NCI-H748 treated with DMSO at 0.1 percent for 48 hours (cell line): ENCODE data around the gene COL23A1.

Source experiments
- DNase-seq: peaks from one replicate; lab custom pipeline; 2025; lab: John Stamatoyannopoulos, UW

The COL23A1 gene

DNA sequence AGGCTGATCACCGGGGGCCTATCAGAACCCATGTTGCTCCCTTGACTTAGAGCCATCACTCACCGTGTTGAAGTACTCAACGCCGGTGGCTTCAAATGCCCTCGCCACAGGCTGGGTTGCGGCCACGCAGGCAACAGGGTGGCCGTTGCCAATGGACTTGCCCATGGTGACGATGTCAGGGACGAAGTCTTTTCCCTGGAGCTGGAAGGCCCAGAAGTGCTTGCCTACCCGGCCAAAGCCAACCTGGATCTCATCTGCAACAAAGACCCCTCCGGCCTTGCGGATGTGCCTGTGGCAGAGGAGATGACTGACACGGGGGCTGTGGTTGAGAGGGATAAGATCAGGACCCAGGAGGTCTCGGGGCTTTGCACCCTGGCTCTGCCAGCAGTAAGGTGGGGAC lies 367.9 kb downstream of the COL23A1 start:
- DNase-seq: no peak

DNA sequence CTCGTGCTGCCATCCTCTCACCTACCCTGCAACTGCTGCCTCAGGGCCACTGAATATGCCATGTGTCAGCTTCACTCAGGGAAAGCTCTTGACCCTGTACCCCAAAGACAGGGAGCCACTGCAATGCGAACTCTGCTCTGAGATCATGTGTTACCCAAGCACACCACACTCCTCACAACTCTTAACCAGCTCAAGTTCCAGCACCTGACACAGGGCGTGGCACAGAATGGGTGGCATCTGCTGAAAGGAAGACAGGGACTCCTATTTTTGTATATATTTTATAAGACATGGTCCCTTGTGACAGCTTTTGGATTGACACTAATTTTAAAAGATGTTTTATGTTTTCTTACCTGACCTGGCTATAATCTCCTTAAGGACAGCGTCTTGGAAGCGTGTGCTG lies 368.3 kb downstream of the COL23A1 start:
- DNase-seq: no peak

DNA sequence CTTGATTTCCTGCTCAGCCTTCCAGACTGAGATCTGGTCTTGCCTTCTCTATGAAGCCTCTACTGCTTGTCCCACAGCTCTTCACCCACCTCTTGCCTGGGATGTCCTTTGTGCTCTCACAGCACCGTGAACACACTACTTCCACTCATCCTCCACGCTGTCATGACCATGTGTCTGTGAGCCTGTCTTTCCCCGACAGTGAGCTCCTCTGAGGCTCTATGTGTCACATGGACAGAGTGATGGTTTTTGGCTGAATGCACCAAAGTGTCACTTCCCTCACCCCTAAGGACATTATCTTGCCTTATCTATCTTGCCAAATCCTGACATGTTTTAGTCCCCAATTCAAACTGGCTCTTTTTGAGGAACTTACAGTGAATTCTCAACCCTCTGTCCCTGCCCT lies 368.9 kb downstream of the COL23A1 start:
- DNase-seq: no peak

DNA sequence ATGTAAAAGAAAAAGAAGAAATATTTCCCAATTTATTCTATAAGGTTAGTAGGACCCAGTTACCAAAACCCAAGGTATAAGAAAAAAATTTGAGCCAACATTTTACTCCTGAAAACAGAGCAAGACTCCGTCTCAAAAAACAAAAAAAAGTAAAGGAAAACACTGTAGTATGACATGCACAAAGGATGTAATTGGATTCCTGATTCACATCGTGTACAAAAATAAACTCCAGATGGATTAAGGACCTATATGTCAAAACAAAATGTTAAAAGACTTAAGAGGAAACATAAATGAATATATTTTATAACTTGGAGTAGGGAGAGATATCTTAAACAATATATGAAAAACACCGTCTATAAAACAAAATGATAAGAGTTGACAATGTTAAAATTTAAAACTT lies 371.4 kb downstream of the COL23A1 start:
- DNase-seq: no peak

DNA sequence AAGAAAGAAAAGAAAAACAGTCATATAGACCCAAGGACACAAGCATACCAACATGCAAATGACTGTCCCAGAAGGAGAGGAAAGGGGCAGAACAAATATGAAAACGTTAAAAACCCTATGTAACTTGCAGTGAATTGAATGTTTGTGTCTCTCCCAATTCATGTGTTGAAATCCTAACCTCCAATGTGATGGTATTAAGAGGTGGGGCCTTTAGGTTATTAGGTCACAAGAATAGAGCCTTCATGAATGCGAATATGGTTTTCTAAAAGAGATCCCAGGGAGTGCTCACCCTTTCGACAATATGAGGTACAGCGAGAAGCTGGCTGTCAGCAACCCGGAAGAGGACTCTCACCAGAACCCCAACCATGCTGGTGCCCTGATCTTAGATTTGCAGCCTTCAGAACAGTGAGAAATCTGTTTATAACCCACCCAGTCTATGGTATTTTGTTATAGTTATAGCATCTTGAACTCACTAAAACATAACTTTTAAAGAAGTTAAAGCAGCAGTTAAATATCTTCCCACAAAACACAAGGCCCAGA lies 371.9 kb downstream of the COL23A1 start:
- DNase-seq: no peak

DNA sequence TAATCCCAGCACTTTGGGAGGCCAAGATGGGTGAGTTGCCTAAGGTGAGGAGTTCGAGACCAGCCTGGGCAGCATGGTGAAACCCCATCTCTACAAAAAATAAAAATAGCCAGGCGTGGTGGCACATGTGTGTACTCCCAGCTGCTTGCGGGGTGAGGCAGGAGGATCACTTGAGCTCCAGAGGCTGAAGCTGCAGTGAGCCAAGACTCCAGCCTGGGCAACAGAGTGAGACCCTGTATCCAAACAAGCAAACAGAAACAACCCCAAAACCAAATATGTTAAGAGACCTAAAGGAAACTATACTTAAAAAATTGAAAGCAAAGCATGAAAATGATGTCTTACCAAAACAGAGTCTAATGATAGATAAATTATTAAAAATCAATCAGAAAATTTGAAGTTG lies 373.4 kb downstream of the COL23A1 start:
- no peak for DNase-seq

DNA sequence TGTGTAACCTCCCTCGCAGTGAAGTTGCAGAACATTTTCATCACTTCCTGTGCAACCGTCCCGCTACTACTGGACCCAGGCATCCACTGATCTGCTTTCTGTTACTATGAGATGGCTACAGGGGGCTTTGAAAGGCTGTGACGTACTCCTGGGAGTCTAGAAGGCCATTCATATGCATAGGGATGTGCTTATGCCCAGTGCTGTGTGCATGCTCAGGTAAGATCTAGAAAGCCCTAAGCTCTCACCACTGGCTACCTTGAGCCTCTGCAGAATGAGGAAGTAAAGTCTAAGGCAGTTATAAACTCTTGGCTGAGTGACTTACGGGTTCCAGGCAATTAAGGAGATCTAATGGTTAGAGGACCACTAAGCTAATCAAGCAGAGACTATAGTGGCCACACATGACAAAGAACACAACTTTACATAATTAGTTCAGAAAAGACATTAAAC lies 374.1 kb downstream of the COL23A1 start:
- DNase-seq: no peak

DNA sequence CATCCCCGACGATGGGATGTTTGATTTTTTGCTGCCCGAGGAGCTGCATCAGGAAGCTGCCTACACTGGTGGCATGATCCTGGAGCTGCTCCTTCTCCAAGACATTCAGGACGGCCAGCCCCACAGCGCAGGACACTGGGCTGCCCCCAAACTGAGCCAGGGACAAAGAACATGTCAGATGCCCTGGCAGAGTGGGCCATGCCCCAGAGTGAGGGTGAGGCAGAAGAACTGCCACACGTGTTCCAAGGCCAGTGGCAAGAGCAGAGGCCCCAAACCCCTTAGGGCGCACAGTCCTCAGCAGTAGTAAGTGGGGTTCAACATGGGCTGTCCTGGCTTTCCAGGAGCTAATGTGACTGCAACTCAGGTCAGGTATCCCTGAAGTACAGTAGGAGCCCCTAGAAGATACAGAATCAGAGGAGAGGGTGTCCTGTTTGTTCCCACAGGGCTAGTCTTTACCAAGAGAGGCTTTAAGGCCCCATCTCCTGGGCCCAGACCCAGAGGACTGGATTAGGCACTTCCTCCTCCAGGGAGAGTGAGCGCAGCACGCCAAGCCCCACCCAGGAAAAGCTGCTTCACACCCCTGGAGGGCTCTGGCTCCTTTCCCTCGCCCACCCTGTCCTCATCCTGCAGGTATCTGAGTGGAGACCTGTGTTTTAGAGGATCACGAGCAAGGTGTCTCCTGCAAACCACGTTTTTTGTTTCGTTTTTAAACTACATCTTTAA lies 374.8 kb downstream of the COL23A1 start:
- DNase-seq: no peak

DNA sequence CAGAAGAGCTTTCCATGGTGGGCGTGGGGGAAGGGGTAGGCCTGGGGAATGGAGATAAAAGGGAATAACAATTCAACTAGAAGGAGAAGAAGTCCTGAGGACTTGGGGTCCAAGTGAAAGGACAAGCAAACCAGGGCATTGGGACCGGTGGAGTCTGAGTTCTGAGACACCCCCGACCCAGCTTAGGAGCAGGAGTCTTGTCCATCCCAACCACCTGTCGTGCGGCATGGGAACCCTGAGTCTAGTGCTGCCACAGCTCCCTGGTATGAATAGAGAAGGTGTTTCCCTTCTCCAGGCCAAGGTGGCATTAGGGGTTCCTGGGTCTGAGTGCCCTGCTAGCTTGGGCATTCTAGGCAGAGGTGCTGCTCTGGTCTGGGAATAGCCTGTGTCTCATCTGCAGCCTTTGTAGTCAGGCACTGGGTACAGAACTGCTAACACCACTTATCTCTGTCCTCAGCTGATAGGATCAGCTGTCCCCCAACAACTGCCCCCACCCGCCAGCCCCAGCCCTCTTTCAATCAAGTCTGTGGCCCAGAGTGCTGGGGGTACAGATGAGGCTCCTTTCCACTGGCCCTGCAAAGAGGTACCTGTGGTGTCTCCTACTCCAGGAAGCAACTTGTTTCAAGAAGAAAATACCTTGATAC lies 375.9 kb downstream of the COL23A1 start:
- no peak for DNase-seq

DNA sequence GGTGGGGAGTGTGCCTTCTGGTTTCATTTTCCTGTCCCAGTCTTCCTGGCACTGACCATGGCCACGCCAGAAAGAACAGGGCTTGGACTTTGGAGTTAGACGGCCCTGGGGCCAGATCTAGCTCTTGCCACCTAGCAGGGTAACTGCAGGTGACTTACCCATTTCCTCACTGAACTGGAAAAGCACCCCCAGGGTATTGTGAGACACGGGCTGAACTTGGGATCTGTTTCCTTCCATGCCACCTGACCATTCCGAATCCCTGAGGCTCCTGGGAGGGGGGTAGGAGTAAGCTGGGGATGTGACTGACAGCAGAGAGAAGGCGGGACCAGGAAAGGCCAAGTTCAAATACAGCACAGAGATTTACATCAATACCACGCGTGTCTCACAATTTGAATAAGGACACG lies 376.4 kb downstream of the COL23A1 start:
- DNase-seq: no peak

DNA sequence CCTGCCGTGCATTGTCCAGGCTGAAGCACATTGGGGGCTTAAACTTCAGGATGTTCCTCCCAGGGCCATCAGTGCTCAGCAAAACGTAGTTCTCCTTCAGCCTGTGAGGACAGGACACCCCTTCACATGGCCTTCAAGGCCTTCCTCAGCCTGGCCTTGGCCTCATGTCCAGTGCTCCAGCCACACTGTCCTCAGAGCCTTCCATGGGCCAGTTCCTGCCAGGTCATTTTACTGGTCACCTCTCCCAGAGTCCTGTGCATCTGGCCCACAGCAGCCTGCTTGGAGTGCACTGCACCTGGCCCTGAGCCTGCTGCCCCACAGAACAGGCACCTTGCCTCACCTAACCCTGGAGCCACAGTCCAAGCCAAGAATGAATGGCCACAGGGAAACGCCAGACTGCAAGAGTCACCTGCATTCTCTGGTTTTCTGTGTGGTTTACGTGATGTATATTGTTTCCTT lies 377.2 kb downstream of the COL23A1 start:
- no peak for DNase-seq

DNA sequence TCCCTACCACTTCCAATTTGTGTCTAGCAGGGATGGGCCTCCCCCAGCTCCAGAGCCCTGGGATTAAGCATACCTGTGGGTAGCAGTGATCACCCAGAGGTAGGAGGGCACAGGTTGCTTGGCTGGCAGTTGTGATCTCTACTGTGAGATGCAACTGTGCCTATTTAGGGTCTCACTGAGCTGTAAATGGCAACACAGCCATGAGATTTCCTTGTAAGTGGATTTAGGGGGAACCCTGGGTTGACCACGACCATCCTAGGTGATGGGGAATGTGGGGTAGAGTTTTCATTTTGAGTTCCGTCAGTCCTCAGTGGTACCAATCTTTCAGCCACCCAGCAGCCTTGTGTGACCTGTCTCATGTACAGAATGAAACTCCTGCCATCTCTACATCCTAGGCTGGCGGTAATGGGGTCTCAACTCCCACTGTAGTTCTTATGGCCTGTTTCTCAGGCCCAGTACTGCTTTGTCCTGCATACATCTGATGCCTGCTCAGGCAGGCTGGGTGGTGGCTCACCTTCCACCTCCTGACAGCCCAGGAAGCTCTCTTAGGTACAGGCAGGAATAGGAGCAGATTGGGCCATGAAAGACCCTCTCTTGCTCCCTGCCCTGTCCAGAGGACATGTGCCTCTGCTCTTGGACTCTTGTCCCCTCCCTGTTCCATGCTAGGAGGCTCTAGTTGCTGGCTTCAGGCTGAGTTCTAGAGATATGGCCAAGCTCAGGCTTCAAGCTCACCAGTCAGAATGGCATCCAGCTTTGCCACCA lies 377.8 kb downstream of the COL23A1 start:
- DNase-seq: no peak

DNA sequence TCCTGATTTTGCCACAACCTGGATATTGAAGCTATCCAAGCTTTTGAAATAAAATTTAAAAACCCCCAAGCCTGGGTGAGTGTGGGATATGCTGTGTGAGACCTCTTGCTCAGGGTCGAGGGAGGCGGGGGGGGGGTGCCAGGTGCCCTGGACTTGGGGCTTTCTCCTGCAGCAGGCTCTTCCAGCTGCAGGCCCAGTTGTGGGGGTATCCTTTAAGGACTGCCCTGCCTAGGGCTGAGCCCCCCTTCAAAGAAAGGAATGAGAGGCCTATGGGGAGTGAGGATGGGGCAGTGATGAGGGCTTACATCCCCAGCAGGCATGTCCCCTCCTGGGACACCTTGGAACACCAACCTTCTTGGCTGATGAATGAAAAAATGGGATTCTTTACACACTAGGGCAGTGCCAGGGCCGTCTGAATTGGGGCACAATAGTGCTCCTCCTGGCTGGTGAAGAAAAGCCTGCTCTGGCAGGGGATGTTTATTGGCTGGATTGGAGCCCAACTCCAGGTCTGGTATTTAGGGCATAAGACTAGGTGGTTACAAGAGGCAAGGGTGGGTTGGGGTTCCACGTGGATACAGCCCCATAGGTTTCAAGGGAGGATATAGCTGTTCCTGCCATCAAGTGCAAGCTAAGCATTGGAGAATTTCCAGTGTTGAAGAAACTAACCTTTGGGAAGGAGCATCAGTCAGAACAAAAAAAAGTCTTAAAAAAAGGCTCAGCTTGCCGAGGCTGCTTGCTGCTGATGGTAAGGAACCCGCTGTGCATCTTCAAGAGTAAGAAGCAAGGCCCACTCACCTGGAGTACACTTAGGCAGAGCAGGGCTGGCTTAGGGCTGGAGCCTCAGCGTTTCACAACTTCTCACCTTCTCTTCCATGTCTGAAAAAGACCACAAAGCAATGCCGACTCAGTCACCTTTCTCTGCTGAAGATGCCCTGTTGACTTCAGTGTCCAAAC lies 378.8 kb downstream of the COL23A1 start:
- DNase-seq: no peak

DNA sequence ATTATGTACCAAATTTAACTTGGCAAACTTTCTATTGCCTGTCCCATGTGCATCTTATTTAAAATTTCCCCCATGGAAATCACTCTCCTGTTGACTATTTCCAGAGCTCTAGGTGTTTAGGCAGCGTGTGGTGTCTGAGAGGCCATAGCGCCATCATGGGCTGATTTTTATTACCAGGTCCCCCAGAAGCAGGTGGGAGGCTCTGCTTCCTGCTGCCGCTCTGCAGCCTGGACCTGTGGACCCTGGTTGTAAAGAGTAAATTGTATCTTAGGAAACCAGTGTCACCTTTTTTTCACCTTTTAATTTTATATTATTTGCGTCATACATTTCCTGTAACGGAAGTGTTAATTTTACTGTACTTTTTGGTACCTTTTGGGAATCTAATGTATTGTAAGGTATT lies 379.5 kb downstream of the COL23A1 start:
- DNase-seq: no peak

DNA sequence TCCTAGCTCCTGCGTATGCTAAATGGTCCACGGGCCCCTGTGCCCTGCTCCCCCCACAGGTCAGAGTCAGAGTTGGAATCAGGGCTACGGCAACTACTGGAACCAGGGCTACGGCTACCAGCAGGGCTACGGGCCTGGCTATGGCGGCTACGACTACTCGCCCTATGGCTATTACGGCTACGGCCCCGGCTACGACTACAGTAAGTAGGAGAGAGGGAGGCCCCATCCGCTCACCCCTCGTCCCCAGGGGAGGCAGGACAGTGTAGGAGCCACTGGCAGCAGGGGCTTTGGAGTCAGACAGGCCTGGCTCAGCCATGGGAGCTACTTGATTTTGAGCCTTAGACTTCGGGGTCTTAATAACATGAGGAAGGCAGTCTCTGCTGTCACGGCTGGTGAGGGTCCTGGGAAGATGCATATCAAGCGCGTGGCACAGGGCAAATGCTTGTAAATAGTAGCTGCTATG lies 380.1 kb downstream of the COL23A1 start:
- no peak for DNase-seq

DNA sequence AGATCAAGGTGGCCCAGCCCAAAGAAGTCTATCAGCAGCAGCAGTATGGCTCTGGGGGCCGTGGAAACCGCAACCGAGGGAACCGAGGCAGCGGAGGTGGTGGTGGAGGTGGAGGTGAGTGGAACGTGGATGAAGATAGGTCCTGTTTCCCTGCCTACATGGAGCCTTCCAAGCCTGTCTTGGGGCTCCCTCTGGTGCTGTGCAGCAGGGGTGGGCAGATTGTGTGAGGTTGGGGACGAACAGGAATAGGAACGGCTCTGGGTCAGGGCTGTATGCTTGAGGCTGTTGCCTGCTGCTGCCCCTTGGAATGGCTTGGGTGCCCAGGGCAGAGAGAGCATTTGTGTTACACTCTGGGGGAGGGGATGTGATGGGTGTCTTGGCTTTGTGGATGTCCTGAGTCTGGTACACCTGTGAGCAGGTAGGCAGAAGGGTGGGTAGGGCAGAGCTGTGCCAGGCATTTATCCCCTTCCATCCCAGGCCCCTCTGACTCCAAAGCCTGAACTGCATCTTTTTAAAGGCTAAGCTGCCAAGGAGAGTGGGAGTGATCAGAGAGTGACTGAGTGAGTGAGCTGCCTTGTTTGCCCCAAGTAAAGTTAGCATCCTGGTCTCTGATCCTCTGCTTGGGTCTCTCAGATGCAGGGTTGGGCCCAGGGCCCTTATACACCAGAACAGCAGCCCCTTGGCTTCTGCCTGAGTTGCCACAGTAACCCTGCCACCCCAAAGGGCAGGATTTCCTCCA lies 380.7 kb downstream of the COL23A1 start:
- DNase-seq: no peak

DNA sequence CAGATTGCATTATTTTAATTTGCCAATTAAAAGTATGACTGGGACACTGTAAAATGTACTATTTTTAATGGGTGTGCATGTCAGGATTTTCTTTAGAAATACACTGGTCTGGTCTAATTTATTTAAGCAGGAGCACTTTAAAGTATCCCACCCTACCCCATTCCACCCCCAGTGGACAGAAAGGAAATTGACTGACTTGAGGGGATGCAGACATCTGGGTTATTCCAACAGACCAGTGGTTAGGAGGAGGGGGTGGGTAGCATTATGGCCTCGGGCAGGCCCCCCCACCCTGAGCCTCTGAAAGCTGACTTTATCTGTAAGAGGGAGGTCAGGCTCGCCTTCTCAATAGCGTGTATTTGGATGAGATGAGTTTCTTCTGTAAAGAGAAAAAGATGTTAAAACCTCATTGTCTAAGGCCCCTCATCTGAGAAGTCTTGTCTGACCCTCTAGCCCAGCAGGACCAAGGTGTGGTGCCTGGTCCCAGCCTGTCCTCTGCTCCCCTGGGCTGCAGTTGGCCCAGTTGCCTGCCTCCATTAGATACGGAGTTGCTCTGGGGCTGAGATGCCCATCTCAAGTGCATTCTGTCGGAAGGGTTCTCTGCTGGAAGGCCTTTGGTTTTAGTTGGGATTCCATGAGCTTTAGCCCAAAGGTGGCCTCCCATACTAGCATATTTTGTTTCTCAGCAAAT lies 381.5 kb downstream of the COL23A1 start:
- no peak for DNase-seq

DNA sequence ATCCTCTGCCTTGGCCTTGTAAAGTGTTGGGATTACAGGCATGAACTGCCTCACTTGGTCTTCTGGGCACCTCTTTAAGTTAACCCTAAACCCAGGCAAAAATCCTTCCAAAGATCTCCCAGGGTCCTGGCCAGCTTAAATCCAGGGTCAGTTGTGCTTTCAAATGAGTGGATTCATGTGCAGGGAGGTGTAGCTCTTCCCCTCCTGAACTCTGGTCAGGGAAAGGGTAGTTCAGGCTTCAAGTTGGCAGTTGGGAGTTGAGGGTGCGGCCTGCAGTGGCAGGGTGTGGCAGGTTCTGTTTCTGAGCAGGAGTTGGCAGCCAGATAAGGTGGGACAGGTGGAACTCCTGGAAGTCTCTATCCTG lies 382.3 kb downstream of the COL23A1 start:
- DNase-seq: no peak

DNA sequence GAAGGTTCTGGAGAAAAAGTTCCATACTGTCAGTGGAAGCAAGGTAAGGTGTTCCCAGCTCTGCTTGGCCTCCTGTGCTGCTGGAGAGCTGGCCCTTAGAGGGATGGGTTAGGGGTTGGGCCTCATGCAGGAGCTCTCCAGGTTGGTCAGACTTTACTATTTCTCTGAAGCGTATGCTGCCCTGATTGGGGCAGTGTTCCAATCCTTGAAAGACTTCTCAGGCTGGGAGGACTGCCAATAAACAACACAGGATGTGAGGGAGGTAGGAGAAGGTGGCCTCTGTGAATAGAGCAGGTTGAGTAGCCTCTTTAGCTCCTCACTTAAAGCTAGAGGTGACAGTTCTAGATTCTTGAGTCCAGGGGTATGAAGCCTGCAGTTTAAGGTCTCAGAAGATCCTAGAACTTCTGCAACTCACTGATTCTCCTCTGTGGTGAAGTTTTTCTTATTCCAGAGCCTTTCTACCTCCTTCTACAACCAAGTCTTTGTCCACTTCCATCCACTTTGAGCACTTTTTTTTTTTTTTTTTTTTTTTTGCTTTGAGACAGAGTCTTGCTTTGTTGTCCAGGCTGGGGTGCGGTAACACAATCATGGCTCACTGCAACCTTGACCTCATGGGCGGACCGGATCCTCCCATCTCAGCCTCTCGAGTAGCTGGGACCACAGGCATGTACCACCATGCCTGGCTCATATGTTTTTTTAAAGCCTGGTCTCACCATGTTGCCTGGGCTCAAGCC lies 382.8 kb downstream of the COL23A1 start:
- DNase-seq: no peak
